Lower leg skin (tissue), 3 donors: Measurements from ENCODE around the gene TEX13B.

ENCODE experiments used
- CTCF ChIP-seq, 3 donors: fragments of 450-650 bp; IDR thresholded peaks; one replicate each; pipeline ENCODE4 v1.5.1; 2016; ENCODE audit warnings: antibody characterized with exemption in 3 of 3, mild to moderate bottlenecking in 3 of 3, moderate library complexity in 2 of 3
- POLR2A ChIP-seq, 2 donors: fragments of 450-650 bp; IDR thresholded peaks; one replicate each; pipeline ENCODE4 v1.6.1; 2016 to 2017; ENCODE audit warnings: antibody characterized with exemption in 2 of 2, mild to moderate bottlenecking in 1 of 2, moderate library complexity in 1 of 2

- TF ChIP-seq CTCF (IDR thresholded peaks at IDR 0.05) = no peak
- no peak for TF ChIP-seq POLR2A (IDR thresholded peaks at IDR 0.05)
Observed at GRCh38 chrX:108001218-108001814, 19.1 kb upstream of the TEX13B start.
